ENCODE results near the gene APLP1.
A peak's percentile ranks its signal among the peaks of the same experiment; 100 is the strongest.
"Not testable (repeated sequence)": the region's sequence is repeated elsewhere in the genome, so short reads cannot be mapped to it uniquely, and the experiment has no call there.

The APLP1 gene

DNA sequence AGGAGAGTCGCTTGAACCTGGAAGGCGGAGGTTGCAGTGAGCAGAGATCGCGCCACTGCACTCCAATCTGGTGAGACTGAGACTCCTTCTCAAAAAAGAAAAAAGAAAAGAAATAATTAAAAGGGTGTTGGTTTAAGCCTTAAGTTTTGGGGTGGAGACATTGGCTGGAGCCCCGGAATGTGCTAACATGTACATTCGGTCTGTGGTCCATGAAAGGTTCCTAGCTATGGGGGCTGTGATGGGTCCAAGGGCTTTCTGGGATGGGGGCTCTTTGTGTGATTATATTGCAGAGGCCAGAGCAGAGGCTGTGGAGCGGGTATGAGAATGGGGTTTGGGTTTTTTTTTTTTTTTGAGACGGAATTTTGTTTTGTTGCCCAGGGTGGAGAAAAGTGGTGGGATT is 17.5 kb downstream of the APLP1 start:
- no peak for DNase-seq

DNA sequence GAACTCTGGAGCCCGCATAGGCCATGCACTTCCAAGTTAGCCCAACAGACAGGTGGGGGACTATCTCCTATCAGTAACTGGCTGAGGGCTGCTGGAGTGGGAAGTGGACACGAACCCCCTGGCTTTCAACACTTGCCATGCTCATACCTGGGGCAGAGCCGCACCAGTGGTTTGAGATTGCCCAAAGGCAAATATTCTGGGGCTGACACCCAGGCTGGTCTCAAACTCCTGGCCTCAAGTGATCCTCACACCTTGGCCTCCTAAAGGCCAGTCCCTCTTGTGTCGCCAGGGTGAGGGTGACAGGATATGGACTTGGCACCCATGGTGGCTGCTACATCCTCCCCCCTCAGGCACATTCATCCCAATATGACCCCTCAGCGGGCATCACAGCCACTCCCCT is 18.8 kb downstream of the APLP1 start:
- no peak for DNase-seq

DNA sequence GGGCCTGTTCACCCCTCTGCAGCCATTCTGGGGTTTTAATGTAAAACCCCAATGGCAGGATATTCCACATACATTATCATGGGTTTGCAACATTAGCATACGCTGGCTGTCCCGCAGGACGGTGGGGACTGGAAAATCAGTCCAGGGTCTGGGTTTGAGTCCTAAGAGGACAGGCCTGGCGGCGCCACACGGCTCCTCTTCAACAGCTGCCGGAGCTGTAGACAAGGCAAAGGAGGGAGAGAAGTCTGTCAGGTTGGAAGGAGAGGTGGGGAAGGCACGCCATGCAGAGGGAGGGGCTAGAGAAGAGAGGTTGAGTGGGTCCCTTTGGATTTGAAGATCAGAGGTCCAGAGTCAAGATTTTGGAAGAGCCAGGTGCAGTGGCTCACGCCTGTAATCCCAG is 20.0 kb downstream of the APLP1 start:
- no peak for DNase-seq

DNA sequence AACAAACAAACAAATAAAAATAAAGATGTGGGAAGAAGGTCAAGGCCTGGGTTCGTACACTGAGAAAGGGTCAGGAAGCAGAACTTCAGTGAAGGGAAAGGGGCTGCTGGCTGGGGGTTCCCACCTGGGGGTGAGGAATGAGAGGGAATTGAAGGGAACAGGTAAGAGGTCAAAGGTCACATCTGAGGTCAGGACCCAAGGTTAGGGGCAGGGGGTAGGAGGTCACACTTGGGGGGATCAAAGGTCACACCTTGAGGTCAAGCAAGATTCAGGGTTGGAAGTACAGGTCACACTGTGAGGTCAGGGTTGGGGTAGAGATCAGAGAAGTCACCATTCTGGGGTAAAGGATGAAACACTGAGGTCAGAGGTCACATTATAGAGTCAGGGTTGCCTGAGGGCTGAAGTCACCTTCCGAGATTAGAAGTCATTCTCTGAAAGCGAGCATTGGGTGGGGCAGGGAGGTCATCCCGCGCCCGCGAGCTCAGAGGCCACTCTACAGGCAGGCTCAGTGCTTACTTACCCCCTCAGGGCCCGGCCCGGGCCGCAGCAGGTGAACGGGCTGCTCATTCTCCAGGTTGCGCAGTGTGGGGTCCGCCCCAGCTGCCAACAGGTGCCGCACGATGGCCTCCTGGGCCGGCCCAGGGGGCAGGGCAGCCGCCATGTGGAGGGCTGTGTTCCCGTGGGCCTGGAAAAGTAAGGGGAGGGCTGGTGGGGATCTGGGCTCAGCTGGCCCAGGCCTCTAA is 21.2 kb downstream of the APLP1 start:
- no peak for DNase-seq

DNA sequence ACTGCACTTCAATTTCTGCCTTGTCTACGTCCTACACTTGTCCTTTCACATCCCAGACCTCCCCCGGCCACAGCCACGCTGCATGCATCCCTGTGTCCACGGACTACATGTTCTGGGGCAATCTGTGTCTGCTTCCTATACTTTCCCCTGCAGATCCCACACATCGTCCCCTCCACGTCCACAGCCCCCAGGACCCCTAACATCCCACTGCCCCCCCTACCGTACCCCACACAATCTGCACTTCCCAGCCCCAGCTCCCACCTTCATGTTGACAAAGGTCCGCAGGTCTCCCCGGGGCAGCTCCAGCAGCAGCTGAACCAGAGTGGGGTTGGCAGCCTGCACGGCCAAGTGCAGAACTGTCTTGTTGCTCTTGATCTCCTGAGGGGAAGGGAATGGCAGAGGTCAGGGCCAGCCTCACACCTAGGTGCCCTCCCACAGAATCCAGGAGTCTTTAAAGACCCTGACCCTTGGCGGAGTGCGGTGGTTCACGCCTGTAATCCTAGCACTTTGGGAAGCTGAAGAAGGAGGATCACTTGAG is 21.8 kb downstream of the APLP1 start:
- DNase-seq, result no peak

DNA sequence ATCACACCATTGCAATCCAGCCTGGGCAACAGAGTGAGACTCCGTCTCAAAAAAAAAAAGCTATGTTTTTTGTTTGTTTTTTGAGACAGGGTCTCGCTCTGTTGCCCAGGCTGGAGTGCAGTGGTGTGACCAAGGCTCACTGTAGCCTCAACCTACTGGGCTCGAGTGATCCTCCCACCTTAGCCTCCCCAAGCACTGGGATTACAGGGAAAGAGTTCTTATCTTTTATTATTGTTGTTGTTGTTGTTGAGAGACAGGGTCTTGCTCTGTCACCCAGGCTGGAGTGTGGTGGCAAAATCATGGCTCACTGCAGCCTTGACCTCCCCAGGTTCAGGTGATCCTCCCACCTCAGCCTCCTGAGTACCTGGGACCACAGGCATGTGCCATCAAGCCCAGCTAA is 23.4 kb downstream of the APLP1 start:
- not testable (repeated sequence) for DNase-seq

DNA sequence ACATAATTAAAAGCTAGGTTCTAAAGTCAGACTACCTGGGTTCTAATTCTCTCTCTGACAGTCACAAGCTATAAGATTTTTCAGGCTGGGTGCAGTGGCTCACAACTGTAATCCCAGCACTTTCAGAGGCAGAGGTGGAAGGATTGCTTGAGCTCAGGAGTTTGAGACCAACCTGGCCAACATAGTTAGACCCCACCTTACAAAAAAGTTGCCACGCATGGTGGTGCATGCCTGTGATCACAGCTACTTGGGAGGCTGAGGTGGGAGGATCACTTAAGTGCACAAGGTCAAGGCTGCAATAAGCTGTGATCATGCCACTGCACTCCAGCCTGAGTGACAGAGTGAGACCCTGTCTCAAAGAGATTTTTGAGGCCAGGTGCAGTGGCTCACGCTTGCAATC is 26.0 kb downstream of the APLP1 start:
- no peak for DNase-seq

DNA sequence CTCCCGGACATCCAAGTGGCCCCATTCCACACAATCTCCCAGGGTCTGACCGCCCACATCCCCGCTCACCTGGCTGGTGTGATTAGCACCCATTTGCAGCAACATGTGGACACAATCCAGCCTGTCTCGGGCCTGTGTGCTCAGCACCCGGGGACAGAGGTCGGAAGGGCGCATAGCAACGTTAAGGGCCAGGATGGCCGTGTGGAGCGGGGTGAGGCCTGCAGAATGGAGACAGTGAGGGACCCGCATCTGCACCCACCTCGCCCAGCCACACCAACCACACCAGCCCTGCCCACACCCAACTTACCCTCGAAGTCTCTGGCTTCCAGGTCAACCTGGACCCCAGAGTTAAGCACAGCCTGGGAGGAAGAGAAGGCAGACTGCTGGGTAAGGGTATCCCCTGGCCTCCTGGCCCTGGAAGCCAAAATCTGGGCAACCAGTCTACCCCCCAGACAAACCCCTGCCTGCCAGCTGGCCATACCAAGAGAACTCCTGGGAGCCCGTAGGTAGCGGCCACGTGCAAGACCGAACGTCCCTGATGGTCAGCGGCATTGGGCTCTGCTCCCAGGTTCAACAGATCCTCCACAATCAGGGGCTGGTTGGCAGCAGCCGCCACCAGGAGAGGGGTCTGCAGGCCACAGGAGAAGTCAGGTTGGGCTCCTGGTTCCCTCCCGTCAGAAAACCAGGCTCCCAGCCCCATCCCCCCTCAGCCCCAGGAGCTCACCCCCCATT is 27.7 kb downstream of the APLP1 start:
- DNase-seq, result no peak

DNA sequence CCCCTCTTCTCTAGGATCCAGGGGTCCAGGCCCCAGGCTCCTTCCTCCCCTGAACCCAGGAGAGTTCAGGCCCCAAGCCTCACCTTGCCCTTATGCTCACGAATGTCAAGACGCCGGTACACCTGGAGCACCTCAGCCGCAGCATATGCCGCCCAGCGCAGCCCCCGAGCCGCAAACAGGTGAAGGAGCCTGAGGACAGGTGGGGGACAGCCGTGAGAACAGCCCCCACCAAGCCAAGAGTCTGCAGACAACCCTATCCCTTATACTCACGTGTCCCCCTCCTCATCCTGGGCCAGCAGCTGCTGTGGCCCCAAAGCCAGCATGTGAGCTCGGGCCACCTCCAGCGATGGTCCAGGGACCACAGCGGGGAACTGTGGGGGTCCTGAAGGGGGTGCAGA is 28.3 kb downstream of the APLP1 start:
- no peak for DNase-seq

DNA sequence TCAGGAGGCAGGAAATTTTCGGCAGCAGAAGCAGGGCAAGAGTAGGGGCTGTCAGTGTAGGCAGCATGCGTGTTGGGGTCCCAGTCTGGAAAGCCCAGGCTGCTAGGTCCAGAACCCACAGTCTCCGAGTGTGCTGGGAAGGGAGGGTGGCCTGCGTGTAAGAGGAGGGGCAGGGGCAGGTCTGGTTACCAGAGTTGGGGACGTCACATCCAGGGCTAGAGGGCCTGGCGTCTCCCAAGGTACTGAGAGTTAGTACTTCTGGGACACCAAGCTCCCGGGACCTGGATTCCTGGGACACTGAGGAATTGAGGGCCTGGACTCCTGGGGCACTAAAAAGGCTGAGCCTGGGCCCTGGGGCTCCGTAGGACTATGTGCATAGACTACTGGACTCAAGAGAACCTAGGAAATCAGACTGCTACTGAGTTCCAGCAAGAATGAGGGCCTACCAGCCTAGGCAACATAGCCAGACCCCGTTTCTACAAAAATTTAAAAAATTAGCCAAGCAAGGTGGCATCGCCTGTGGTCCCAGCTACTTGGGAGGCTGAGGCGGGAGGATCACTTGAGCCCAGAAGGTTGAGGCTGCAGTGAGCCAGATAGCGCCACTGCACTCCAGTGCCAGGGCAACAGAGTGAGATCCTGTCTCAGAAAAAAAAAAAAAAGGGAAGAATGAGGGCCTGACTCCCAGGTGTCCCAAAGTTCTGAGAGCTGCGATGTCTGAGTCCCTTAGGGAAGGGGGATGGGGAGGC is 29.5 kb downstream of the APLP1 start:
- no peak for DNase-seq

DNA sequence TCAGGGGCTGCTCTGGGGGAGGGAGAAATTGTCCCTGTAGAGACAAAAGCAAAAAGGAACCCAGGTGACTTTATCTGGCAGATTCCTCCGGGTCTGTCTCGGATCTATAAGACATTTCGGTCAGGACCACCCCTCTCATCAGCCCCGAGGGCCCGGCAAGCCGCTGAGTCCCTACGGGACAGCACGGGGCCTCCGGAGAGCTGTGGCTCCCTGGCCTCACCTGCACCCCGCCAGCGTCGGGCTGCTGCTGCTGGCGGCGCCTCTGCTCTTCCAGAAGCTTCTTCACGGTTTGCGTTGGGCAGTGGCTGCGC is 30.1 kb downstream of the APLP1 start:
- no peak for DNase-seq

DNA sequence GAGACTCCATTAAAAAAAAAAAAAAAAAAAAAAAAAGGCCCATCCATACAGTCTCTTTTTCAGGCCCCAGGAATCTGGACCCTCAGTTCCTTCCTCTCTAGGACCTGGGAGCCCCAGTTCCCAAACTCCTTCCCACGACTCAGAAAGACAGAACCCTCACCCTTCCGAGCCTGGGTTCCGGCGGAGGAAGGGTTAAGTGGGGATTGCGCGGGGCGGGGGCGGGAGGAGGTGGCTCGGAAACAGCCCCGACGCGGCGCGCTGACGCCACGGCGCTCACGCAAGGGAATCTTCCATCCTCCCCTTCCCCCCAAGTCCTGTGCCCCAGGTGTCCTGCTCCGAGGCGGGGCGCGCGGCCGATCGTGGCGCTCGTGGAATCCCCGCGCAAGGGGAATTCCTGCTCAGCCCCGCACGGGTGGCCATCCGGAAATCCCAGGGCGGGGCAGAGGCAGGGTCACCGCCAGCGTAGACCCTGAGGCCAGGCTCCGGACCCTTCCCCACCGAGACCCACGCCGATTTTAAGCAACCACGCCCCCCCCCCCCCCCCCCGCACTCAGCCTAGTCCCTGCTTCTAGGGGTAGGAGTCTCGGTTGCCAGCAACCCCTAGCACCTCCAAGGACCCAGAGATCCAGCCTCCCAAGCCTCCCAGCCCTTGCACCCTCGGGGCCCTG is 31.3 kb downstream of the APLP1 start:
- peak; percentile 86 for DNase-seq

DNA sequence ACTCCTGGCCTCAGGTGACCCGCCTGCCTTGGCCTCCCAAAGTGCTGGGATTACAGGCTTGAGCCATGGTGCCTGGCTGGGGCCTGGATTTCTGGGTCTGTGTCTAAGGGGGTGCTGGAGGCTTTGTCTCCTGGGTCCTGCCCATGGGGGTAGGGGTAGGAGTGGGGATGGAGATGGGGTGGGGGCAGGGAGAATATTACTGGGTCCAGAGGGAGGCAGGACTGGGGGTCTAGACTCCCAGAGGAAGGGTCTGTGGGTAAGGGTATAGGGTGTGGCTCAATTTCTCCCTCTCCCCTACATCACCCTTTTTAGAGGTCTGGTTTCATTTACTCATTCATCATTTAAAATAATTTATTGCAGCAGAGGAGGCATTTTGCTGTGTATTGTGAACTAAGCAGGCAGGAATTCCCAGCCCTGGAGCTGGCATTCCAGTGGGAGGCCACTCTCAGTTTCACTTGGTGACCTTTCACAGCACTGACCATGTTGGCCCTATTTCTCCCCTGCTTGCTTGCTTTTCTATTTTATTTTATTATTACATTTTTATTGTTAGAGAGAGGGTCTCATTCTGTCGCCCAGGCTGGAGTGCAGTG is 32.8 kb downstream of the APLP1 start:
- DNase-seq, result peak; percentile 51

DNA sequence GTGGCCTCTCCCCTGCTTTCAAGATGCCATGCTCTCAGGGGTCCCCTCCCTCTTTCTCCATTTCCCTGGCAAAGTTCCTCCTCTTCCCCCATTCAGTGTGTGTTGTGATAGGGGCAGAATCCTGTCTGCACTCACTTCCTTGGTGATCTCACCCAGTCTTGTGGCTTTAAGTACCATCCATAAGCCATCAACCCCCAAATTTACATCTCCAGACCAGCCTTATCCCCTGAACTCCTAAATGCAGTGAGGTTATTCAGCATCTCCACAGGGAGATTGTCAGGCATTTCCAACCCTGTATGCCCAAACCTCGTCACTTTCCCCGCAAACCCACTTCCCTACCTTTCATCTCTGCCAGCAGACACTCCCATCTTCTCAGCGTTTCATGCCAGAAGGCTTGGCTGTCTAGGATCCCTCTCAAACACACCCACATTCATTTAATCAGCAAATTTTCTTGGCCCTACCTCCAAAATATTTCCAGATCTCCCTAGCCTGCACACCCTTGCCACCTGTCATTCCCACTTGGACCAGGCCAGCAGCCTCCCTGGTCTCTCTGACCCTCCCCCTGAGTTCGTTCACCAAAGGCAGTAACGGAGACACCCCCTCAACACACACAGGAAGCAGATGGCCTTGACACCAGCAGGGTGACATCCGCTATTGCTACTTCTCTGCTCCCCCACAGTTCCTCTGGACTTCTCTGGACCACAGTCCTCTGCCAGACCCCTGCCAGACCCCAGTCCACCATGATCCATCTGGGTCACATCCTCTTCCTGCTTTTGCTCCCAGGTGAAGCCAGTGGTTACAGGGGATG is 33.7 kb downstream of the APLP1 start, which contains the start of gene HCST:
HCST (plus strand) TSS at position 676 of the 808 bp plus-strand sequence; CDS start at position 741, 65 bp downstream.
- DNase-seq, result peak; percentile 57

DNA sequence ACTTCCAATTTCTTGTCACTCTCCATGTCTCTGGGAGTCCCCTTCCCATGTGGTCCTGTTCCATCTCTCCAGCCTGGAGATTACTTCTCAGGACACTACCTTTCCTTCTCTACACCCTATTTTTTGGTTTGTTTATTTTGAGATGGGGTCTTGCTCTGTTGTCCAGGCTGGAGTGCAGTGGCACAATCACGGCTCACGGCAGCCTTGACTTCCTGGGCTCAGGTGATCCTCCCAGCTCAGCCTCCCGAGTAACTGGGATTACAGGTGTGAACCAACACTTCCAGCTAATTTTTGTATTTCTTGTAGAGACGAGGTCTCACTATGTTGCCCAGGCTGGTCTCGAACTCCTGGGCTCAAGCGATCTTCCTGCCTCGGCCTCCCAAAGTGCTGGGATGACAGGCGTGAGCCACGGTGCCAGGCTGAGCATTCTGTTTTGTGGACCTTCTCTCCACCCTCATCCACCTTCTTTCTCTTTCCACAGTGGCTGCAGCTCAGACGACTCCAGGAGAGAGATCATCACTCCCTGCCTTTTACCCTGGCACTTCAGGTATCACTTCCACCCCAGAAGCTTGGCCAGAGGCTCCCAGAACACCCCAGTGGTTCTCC is 34.6 kb downstream of the APLP1 start:
- no peak for DNase-seq

DNA sequence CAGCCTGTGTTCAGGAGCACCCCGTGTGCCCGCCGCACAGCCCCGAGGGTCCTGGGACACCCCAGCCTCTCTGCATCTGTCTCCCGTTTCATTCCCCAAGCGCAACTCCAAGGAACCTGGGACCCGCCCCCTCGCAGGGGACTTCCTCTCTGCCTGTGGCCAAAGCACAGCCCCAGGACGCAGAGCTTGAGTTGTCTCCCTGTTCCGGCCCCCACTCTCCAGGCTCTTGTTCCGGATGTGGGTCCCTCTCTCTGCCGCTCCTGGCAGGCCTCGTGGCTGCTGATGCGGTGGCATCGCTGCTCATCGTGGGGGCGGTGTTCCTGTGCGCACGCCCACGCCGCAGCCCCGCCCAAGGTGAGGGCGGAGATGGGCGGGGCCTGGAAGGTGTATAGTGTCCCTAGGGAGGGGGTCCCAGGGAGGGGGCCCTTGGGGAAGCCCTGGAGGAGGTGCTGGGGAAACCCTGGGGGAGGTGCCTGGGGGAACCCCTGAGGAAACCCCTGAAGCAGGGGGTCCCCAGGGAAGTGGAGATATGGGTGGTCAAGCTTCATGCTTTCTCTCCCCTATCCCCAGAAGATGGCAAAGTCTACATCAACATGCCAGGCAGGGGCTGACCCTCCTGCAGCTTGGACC is 35.3 kb downstream of the APLP1 start:
- DNase-seq, result peak; percentile 86

DNA sequence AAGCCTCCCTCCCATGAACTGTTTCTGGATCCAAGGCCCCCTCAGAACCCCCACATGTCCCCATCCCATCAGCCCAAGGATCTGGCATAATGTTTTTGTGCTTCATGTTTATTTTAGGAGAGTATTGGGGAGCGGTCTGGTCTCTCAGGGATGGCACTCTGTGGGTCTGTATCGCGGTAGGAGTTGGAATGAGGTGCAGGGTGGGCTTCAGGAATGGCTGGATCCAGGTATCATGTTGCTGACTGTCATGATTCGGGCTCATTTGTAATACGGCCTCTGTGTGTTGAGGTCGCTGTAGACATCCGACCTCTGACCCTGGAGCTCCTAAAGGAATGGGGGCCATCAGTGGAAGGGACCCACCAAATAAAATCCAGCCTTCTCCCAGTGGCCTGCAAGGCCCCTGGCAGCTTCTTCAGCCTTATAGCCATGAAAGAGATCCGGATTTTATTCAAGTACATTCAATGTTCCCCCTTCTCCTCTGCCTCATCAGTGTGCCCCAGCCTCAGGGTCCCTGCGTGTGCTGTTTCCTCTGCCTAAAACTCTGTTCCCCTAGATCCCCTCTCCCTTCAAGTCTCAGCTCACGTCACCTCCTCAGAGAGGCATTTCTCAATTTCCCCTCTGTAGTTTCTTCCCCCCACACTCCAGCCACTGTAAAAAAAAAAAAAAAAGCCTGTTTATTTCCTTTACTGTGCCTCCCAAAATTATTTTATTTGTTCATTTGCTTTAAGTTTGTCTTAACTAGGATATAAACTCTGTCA is 36.1 kb downstream of the APLP1 start:
- DNase-seq, result peak; percentile 69

DNA sequence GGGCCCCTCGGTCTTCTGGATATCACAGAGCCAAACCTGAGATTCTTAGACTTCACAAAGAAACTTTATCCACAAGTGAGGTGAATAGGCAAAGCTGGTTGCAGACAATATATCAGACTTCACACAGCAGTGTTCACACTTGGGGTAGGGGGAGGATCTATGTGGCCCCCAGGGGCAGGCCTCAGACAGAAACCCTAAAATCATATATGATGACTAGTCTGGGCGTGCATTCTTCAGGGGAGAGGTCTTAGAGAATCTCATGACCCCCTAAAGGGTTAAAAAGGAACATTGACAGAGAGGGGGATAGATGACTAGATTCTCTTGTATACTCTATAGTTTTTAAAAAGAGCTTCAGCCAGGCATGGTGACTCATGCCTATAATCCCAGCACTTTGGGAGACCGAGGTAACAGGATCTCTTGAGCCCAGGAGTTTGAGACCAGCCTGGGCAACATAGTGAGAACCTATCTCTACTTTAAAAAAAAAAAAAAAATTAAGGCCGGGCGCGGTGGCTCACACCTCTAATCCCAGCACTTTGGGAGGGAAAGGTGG is 36.9 kb downstream of the APLP1 start:
- DNase-seq, result no peak

DNA sequence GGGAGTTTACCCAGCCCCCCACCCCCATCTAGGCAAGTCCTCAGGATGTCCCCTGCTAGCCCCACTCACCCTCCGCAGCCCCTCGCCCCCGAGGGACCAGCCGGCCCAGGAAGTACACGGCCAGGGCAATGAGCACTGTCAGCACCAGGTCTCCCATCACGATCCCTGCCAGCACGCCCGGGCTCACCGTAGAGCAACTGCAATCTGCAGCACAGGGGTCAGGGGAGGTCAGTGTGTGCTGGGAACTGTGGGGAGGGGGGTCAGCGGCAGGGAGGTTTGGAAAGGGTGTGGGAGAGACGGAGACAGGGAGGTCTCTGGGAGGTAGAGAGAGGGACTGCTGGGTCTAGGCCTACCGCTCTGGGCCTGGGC is 39.0 kb downstream of the APLP1 start:
- DNase-seq, result no peak

DNA sequence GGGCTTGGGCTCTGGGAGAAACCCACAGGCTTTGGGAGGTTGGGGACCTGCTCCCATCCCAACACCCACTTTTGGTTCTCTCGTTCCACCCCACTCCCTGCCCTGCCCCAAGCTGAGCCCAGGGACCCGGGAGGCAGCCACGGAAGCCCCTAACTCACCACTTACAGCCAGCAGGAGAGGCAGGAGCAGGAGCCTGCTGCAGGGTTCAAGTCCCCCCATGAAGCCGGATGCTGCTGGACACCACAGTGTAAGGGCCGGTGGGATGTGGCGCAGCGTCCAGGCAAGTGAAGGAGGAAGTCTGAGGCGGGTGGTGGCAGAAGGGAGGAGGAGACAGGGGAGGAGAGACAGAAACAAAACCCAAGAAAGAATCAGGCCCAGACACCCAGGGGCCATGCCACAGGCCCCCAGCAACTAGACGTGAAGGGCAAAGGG is 39.7 kb downstream of the APLP1 start, which contains the start of gene TYROBP:
TYROBP (minus strand) TSS at position 286 of the 432 bp plus-strand sequence; CDS start at position 219, 67 bp downstream.
- DNase-seq, result peak; percentile 73
